ENCODE results near the gene KRT5.

DNA sequence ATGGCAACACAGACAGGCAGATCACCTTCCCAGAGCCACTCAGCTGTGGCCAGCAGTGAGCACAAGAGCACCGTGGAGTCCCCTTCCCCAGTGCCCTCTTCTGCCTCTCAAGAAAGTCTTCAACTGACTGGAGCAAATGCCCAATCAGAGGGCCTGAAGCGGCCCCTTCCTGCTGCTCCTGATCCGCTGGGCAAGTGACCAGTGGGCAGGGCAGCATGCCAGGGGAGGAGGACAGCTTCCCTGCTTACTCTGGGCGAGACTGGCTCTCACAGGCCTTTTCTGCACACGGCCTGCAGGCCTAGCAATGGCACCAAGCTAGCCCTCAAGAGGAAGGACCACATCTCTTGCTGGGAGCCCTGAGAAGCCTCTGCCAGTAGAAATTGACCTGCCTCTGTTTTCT lies 31.9 kb upstream of the KRT5 start:
- TF ChIP-seq, protein P1, sequence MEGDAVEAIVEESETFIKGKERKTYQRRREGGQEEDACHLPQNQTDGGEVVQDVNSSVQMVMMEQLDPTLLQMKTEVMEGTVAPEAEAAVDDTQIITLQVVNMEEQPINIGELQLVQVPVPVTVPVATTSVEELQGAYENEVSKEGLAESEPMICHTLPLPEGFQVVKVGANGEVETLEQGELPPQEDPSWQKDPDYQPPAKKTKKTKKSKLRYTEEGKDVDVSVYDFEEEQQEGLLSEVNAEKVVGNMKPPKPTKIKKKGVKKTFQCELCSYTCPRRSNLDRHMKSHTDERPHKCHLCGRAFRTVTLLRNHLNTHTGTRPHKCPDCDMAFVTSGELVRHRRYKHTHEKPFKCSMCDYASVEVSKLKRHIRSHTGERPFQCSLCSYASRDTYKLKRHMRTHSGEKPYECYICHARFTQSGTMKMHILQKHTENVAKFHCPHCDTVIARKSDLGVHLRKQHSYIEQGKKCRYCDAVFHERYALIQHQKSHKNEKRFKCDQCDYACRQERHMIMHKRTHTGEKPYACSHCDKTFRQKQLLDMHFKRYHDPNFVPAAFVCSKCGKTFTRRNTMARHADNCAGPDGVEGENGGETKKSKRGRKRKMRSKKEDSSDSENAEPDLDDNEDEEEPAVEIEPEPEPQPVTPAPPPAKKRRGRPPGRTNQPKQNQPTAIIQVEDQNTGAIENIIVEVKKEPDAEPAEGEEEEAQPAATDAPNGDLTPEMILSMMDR (conservative IDR thresholded peaks at IDR 0.05; ENCODE audit: low read depth, low read length), result no peak
- no peak for TF ChIP-seq EZH2 (IDR thresholded peaks at IDR 0.05; ENCODE audit: borderline replicate concordance, low read depth, low read length, poor library complexity, severe bottlenecking)

All from A673 (cell line).